Measurements from ENCODE around the gene DKC1.

DNA sequence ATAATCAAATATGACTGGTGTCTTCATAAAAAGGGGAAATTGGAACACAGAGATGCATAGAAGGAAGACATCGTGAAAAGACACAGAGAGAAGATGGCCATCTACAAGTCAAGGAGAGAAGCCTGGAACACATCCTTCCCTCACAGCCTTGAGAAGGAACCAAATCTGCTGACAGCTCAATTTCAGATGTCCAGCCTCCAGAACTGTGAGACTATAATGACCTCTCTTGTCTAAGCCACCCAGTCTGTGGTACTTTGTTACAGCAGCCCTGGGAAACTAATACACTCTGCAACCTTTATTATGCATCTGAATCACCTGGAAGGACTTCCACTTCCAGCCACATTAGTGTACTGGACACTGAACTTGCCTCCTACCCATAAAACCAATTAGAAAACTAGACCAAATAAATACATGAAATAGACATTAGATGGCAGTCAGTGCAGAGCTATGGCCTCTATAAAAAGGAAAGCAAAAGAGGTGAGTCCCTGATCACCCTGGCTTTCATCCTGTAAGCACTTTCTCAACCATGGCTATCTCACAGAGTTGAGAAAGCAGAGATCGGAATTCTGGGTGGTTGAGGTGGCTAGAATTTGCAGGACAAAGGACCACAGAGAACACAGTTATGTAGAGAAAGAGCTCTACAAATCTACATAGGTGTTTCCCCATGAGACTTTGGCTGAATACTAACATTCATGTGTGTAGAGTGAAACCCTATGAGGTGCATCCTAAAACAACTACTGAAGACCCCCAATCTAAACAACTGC, 37.5 kb upstream of the DKC1 start:
- TF ChIP-seq, protein P1, sequence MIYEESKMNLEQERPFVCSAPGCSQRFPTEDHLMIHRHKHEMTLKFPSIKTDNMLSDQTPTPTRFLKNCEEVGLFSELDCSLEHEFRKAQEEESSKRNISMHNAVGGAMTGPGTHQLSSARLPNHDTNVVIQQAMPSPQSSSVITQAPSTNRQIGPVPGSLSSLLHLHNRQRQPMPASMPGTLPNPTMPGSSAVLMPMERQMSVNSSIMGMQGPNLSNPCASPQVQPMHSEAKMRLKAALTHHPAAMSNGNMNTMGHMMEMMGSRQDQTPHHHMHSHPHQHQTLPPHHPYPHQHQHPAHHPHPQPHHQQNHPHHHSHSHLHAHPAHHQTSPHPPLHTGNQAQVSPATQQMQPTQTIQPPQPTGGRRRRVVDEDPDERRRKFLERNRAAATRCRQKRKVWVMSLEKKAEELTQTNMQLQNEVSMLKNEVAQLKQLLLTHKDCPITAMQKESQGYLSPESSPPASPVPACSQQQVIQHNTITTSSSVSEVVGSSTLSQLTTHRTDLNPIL (CRISPR knock-in tag; IDR thresholded peaks at IDR 0.05; ENCODE audit: low read depth), result no peak
- TF ChIP-seq OSR1 (CRISPR knock-in tag; IDR thresholded peaks at IDR 0.05) (no peak), ZNF70 (CRISPR knock-in tag; IDR thresholded peaks at IDR 0.05) (no peak), CSDC2 (CRISPR knock-in tag; IDR thresholded peaks at IDR 0.05) (no peak), TOX (CRISPR knock-in tag; IDR thresholded peaks at IDR 0.05; ENCODE audit: borderline replicate concordance) (no peak), ZNF565 (CRISPR knock-in tag; conservative IDR thresholded peaks at IDR 0.05; ENCODE audit: low read depth) (no peak), ARNTL (CRISPR knock-in tag; IDR thresholded peaks at IDR 0.05; ENCODE audit: borderline replicate concordance, low read depth) (no peak), ZFP3 (CRISPR knock-in tag; IDR thresholded peaks at IDR 0.05) (no peak), ZFP30 (CRISPR knock-in tag; IDR thresholded peaks at IDR 0.05) (no peak), SNAI2 (CRISPR knock-in tag; IDR thresholded peaks at IDR 0.05) (no peak), ZNF8 (CRISPR knock-in tag; IDR thresholded peaks at IDR 0.05) (no peak), ESRRG (CRISPR knock-in tag; IDR thresholded peaks at IDR 0.05) (no peak)
- TF ChIP-seq, protein P2, sequence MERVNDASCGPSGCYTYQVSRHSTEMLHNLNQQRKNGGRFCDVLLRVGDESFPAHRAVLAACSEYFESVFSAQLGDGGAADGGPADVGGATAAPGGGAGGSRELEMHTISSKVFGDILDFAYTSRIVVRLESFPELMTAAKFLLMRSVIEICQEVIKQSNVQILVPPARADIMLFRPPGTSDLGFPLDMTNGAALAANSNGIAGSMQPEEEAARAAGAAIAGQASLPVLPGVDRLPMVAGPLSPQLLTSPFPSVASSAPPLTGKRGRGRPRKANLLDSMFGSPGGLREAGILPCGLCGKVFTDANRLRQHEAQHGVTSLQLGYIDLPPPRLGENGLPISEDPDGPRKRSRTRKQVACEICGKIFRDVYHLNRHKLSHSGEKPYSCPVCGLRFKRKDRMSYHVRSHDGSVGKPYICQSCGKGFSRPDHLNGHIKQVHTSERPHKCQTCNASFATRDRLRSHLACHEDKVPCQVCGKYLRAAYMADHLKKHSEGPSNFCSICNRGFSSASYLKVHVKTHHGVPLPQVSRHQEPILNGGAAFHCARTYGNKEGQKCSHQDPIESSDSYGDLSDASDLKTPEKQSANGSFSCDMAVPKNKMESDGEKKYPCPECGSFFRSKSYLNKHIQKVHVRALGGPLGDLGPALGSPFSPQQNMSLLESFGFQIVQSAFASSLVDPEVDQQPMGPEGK (CRISPR knock-in tag; IDR thresholded peaks at IDR 0.05; ENCODE audit: borderline replicate concordance), result no peak
- TF ChIP-seq, protein P3, sequence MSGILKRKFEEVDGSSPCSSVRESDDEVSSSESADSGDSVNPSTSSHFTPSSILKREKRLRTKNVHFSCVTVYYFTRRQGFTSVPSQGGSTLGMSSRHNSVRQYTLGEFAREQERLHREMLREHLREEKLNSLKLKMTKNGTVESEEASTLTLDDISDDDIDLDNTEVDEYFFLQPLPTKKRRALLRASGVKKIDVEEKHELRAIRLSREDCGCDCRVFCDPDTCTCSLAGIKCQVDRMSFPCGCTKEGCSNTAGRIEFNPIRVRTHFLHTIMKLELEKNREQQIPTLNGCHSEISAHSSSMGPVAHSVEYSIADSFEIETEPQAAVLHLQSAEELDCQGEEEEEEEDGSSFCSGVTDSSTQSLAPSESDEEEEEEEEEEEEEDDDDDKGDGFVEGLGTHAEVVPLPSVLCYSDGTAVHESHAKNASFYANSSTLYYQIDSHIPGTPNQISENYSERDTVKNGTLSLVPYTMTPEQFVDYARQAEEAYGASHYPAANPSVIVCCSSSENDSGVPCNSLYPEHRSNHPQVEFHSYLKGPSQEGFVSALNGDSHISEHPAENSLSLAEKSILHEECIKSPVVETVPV (CRISPR knock-in tag; IDR thresholded peaks at IDR 0.05), result no peak
